OCI-LY1 (cell line): ENCODE results near the gene PCYT1A.
"Not testable (repeated sequence)": the region's sequence is repeated elsewhere in the genome, so short reads cannot be mapped to it uniquely, and the experiment has no call there.

Source experiments
- H2AFZ ChIP-seq: fragments of 200-600 bp; sonication (generic), shearing (Covaris generic); 2 replicates; pipeline ENCODE4 v1.6.0; 2014; ENCODE audit warnings: antibody characterized with exemption, mild to moderate bottlenecking, low read length
- H3F3A ChIP-seq: fragments of 200-600 bp; sonication (generic), shearing (Covaris generic); 2 replicates; pipeline ENCODE4 v1.6.0; 2014; ENCODE audit warnings: mild to moderate bottlenecking, antibody characterized with exemption, low read length, moderate library complexity; ENCODE audit not compliant: insufficient read depth
- H3K27ac ChIP-seq: fragments of 200-600 bp; sonication (generic); 2 replicates; pipeline ENCODE4 v1.5.1; 2014; ENCODE audit warnings: low read length, mixed run types, mild to moderate bottlenecking, low read depth; ENCODE audit not compliant: poor library complexity, severe bottlenecking
- H3K27me3 ChIP-seq: fragments of 200-600 bp; sonication (generic); 2 replicates; pipeline ENCODE4 v1.6.0; 2014; ENCODE audit warnings: antibody characterized with exemption, mild to moderate bottlenecking, low read length, moderate library complexity; ENCODE audit not compliant: insufficient read depth
- H3K36me3 ChIP-seq: fragments of 200-600 bp; sonication (generic); 2 replicates; pipeline ENCODE4 v1.6.1; 2014; ENCODE audit warnings: mild to moderate bottlenecking, antibody characterized with exemption, low read length, moderate library complexity, mixed read lengths; ENCODE audit not compliant: insufficient read depth
- H3K4me1 ChIP-seq: fragments of 200-600 bp; sonication (generic); 2 replicates; pipeline ENCODE4 v1.5.1; 2014; ENCODE audit warnings: mild to moderate bottlenecking, low read length, moderate library complexity; ENCODE audit not compliant: insufficient read depth, severe bottlenecking
- H3K4me2 ChIP-seq: fragments of 200-600 bp; sonication (generic), shearing (Covaris generic); 2 replicates; pipeline ENCODE4 v1.6.1; 2014; ENCODE audit warnings: low read length
- H3K4me3 ChIP-seq: fragments of 200-600 bp; sonication (generic); 2 replicates; pipeline ENCODE4 v1.5.1; 2014; ENCODE audit warnings: low read length, low read depth, mild to moderate bottlenecking, mixed read lengths; ENCODE audit not compliant: poor library complexity, severe bottlenecking
- H3K79me2 ChIP-seq: fragments of 200-600 bp; shearing (Covaris generic); 2 replicates; pipeline ENCODE4 v1.6.1; 2016; ENCODE audit warnings: mixed run types, low read length, mixed read lengths; ENCODE audit not compliant: insufficient read depth
- H3K9ac ChIP-seq: fragments of 200-600 bp; sonication (generic), shearing (Covaris generic); 2 replicates; pipeline ENCODE4 v1.6.1; 2014; ENCODE audit warnings: mild to moderate bottlenecking, low read length, mixed read lengths
- H3K9me2 ChIP-seq: fragments of 200-600 bp; sonication (generic), shearing (Covaris generic); 2 replicates; pipeline ENCODE4 v1.6.1; 2014; ENCODE audit warnings: low read depth, mild to moderate bottlenecking, low read length, mixed read lengths
- H3K9me3 ChIP-seq: fragments of 200-600 bp; shearing (Covaris generic); 2 replicates; pipeline ENCODE4 v1.6.1; 2014; ENCODE audit warnings: low read length, mixed read lengths
- H4K20me1 ChIP-seq: fragments of 200-600 bp; sonication (generic), shearing (Covaris generic); 2 replicates; pipeline ENCODE4 v1.6.0; 2016; ENCODE audit warnings: mild to moderate bottlenecking, low read length; ENCODE audit not compliant: insufficient read depth
- CTCF ChIP-seq: fragments of 200-600 bp; sonication (generic), shearing (Covaris generic); IDR thresholded peaks from 2 replicates; pipeline ENCODE4 v1.5.1; 2017; ENCODE audit warnings: mild to moderate bottlenecking, antibody characterized with exemption, low read length, moderate library complexity, mixed read lengths
- EZH2 ChIP-seq: fragments of 200-600 bp; sonication (generic), shearing (Covaris generic); IDR thresholded peaks from 2 replicates; pipeline ENCODE4 v1.8.0; 2017; ENCODE audit warnings: borderline replicate concordance, mixed run types, mild to moderate bottlenecking, antibody characterized with exemption, low read length, moderate library complexity, mixed read lengths

Gene PCYT1A

DNA sequence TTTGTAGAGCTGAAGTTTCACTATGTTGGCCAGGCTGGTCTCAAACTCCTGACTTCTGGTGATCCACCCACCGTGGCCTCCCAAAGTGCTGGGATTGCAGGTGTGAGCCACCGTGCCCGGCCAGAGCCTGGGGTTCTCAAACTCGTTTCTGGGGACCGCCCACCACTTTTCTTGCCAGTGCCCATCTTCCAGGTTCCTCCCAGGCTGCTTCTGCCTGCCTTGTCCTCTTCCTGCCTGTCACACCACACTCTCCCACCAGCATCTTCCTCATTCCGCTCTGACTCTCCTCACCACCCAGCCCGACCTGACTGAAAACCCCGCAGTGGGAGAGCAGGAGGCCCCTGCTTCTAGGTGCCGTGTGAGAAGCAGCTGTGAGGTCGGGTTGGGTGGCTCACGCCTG is 33.6 kb upstream of the PCYT1A start:
- Histone ChIP-seq H3K36me3 (no peaks in the 10 kb centered on the region), H2AFZ (no peak overlapping the region), H3K79me2 (no peaks in the 10 kb centered on the region), H4K20me1 (no peaks in the 10 kb centered on the region), H3K4me3 (no peak overlapping the region), H3K27me3 (no peaks in the 10 kb centered on the region), H3K9me2 (no peaks in the 10 kb centered on the region), H3K27ac (no peak overlapping the region), H3F3A (peaks cover 3% of the 10 kb centered on the region; the same call in 1 of the 2 replicates), H3K4me1 (no peaks in the 10 kb centered on the region), H3K9me3 (no peaks in the 10 kb centered on the region), H3K4me2 (no peak overlapping the region), H3K9ac (no peak overlapping the region)
- no peak for TF ChIP-seq EZH2
- no peak for TF ChIP-seq CTCF

- Histone ChIP-seq H2AFZ (no peak overlapping the region), H3K9ac (no peak overlapping the region), H3F3A (peaks cover 6% of the 10 kb centered on the region; the same call in 1 of the 2 replicates), H3K9me2 (no peaks in the 10 kb centered on the region), H3K36me3 (no peaks in the 10 kb centered on the region), H3K4me1 (no peaks in the 10 kb centered on the region), H3K9me3 (no peaks in the 10 kb centered on the region), H3K27me3 (no peaks in the 10 kb centered on the region), H3K4me2 (no peak overlapping the region), H4K20me1 (no peaks in the 10 kb centered on the region), H3K4me3 (no peak overlapping the region), H3K27ac (no peak overlapping the region), H3K79me2 (no peaks in the 10 kb centered on the region)
- no peak for TF ChIP-seq EZH2
- no peak for TF ChIP-seq CTCF
These were observed 32.6 kb upstream of the PCYT1A start for GRCh38 chr3:196320137-196320536.

- Histone ChIP-seq H2AFZ (no peak within 1 kb of the TSS), H3F3A (peaks cover 6% of the 10 kb centered on the region; the same call in 1 of the 2 replicates), H3K36me3 (no peaks in the 10 kb centered on the region), H3K79me2 (no peaks in the 10 kb centered on the region), H4K20me1 (no peaks in the 10 kb centered on the region), H3K27me3 (no peaks in the 10 kb centered on the region), H3K9me3 (no peaks in the 10 kb centered on the region), H3K27ac (peak within 1 kb of the TSS; percentile 32), H3K4me3 (peak within 1 kb of the TSS; percentile 71), H3K4me2 (peak within 1 kb of the TSS; percentile 68), H3K4me1 (no peaks in the 10 kb centered on the region), H3K9ac (peak within 1 kb of the TSS; percentile 74), H3K9me2 (no peaks in the 10 kb centered on the region)
- TF ChIP-seq EZH2 (no peak), CTCF (peak; percentile 7; the same call in 1 of the 2 replicates)
These were observed 30.4 kb upstream of the PCYT1A start, which contains the start of gene DYNLT2B for GRCh38 chr3:196317687-196318467. DYNLT2B (minus strand) TSS chr3:196318240; CDS start chr3:196318152, 88 bp downstream.

DNA sequence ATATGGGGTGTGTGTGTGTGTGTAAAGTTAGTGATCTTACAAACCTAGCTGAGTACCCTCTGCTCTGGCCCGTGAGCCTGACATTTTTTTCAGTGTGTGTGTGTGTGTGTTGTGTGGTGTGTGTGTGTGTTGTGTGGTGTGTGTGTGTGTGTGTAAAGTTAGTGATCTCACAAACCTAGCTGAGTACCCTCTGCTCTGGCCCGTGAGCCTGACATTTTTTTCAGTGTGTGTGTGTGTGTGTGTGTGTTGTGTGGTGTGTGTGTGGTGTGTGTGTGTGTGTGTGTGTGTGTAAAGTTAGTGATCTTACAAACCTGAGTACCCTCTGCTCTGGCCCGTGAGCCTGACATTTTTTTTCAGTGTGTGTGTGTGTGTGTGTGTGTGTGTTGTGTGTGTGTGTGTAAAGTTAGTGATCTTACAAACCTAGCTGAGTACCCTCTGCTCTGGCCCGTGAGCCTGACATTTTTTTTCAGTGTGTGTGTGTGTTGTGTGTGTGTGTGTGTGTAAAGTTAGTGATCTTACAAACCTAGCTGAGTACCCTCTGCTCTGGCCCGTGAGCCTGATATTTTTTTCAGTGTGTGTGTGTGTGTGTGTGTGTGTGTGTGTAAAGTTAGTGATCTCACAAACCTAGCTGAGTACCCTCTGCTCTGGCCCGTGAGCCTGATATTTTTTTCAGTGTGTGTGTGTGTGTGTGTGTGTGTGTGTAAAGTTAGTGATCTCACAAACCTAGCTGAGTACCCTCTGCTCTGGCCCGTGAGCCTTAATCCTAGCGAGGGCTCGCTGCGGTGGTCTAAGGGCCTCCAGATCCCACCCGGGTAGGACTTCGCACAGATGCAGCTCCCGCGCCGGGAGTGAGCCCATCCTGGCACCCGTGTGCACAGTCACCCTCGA is 29.5 kb upstream of the PCYT1A start:
- not testable (repeated sequence) for H3K27me3 ChIP-seq, H3K9me2 ChIP-seq, H3K4me1 ChIP-seq, H3K79me2 ChIP-seq, H4K20me1 ChIP-seq, H3K36me3 ChIP-seq, H2AFZ ChIP-seq, H3F3A ChIP-seq, H3K9me3 ChIP-seq
- peak overlapping the region; percentile 74 for H3K9ac ChIP-seq
- peak overlapping the region; percentile 18 for H3K27ac ChIP-seq
- H3K4me3 ChIP-seq, result peak overlapping the region; percentile 71
- peak overlapping the region; percentile 68 for H3K4me2 ChIP-seq
